Heart left ventricle (tissue), 16 donors: ENCODE data around the gene CCDC192. TPM values are rescaled to one million over a fixed set of nuclear protein-coding genes. Genes with fewer than 3 reads are reported as not detected.

Source experiments
- ATAC-seq, 4 donors: fragments of 200-7000 bp; cut with Tn5 transposase; one replicate each; pipeline ENCODE4 v1.9.1; 2020 to 2022; ENCODE audit warnings: moderate library complexity in 4 of 4, mild to moderate bottlenecking in 3 of 4, moderate number of reproducible peaks in 1 of 4
- DNase-seq, 5 donors: peaks; one replicate each; pipeline ENCODE4 v3.0.0-alpha.2; 2020
- H3K27ac ChIP-seq, 12 donors: fragments of 200-600 bp; sonication (generic) in 4 of 12; one replicate each; pipeline versions ENCODE4 v1.5.0 to v1.8.0; 2016 to 2022; ENCODE audit warnings: mild to moderate bottlenecking in 2 of 12
- H3K27me3 ChIP-seq, 9 donors: fragments of 200-600 bp; sonication (generic) in 2 of 9; one replicate each; pipeline versions ENCODE4 v1.5.1 to v1.8.0; 2016 to 2022; ENCODE audit warnings: mild to moderate bottlenecking in 3 of 9
- H3K36me3 ChIP-seq, 9 donors: fragments of 200-600 bp; sonication (generic) in 2 of 9; one replicate each; pipeline versions ENCODE4 v1.5.0 to v1.8.0; 2018 to 2022; ENCODE audit warnings: mild to moderate bottlenecking in 2 of 9
- H3K4me1 ChIP-seq, 12 donors: fragments of 200-600 bp; sonication (generic) in 4 of 12; one replicate each; pipeline versions ENCODE4 v1.5.0 to v1.8.0; 2016 to 2022; ENCODE audit warnings: mild to moderate bottlenecking in 3 of 12
- H3K4me3 ChIP-seq, 12 donors: fragments of 200-600 bp; sonication (generic) in 4 of 12; one replicate each; pipeline versions ENCODE4 v1.5.0 to v1.8.0; 2017 to 2022; ENCODE audit warnings: mild to moderate bottlenecking in 9 of 12, moderate library complexity in 4 of 12
- H3K9me3 ChIP-seq, 12 donors: fragments of 200-600 bp; sonication (generic) in 4 of 12; one replicate each; pipeline versions ENCODE4 v1.5.0 to v1.8.0; 2016 to 2022; ENCODE audit warnings: mild to moderate bottlenecking in 1 of 12
- CTCF ChIP-seq, 12 donors: fragments of 200-600 bp; sonication (generic) in 4 of 12; IDR thresholded peaks; one replicate each; pipeline versions ENCODE4 v1.5.0 to v1.8.0; 2018 to 2022; ENCODE audit warnings: antibody characterized with exemption in 12 of 12, mild to moderate bottlenecking in 5 of 12
- POLR2A ChIP-seq, 2 donors: fragments of 450-650 bp; IDR thresholded peaks; one replicate each; pipeline ENCODE4 v1.6.1; 2017; ENCODE audit warnings: antibody characterized with exemption in 2 of 2, mild to moderate bottlenecking in 2 of 2, moderate library complexity in 2 of 2
- WGBS, 4 donors: extraction: QIAGEN DNeasy Blood & Tissue Kit in 2 of 4; methylation state at CpG; one replicate each; pipeline versions ENCODE4 v1.1.5 to v1.1.7; 2013 to 2018; 5-methylcytosine and 5-hydroxymethylcytosine counted together
- intact Hi-C, 10 donors: fragments of 100-400 bp; cut with DNase I; formaldehyde crosslinking; loops; one replicate each; pipeline versions ENCODE4 v1.11.1 to v1.14.2; 2022
- polyA plus RNA-seq, 2 donors: library from polyadenylated mRNA; stranded (reverse); fragments of 200-250 nt; gene quantifications; one replicate each; pipeline ENCODE4 v1.2.3, GENCODE V29; 2013
- total RNA-seq, 9 donors: library from RNA; depleted of rRNA in 2 of 9; stranded (reverse); fragments of >200 nt in 2 of 9; fragmentation: NEBNext Ultra II Directional in 3 of 9; extraction: Animal tissue kit (Norgen Biotek cat#: 25700) in 3 of 9; gene quantifications; one replicate each; pipeline versions ENCODE4 v1.1.0 to v1.2.4, GENCODE V29; 2016 to 2023
- donor health status: ischemic (EF 13 %, LVEDD 7.1; RV severe dilation, severe dysfunction).
- donor health status: healthy with polysubstance abuse.
- donor health status: DM: no; HTN: yes; CAD: no.
- donor health status: DM: no; HTN: no; CAD: no.
- donor health status: ischemic (EF 25% LVEDD 6.9; RV normal size, moderate dysfunction).
- donor health status: ischemic (EF 25% LVEDD 5.7; RV mildly dilated, moderate dysfunction).
- donor health status: healthy.
- donor health status: DM: yes; HTN: yes; CAD: no.
- donor health status: ischemic (EF 35%, LVEDD 5.7; RV mildly dilated, moderate dysfunction).
- donor health status: nonischemic (EF 11% LVEDD 7.7; RV severe dilation, severe dysfunction).
- donor health status: DM: yes; HTN: yes; CAD: no.
- donor health status: PGD.
- donor health status: ischemic (EF 29% LVEDD 5.4; RV normal size, mild dysfunction).
- donor health status: nonischemic (EF 23%, LVEDD 6.1; RV moderate dilation, normal function).

Gene CCDC192
- total and polyA plus RNA-seq, 11 donors, result 0.07 to 1.3 (median 0.42) TPM; not detected in 8

- intact Hi-C loops, result no loop called here
- ATAC-seq (no peak), DNase-seq (no peak)
- TF ChIP-seq CTCF (IDR thresholded peaks at IDR 0.05) (no peak), POLR2A (IDR thresholded peaks at IDR 0.05) (no peak)
- Histone ChIP-seq H3K9me3 (no peaks in the 10 kb centered on the region), H3K36me3 (no peaks in the 10 kb centered on the region), H3K27me3 (no peaks in the 10 kb centered on the region), H3K27ac (no peak overlapping the region), H3K4me1 (peaks cover 0 to 16% (median 0%) of the 10 kb centered on the region in 12 donors), H3K4me3 (no peak overlapping the region)
- WGBS, 4 donors, result 75 to 82% (median 79%) methylated on average over 5 of the region's 5 CpGs
Measured at GRCh38 chr5:127699416-127699815, 3.8 kb upstream of the CCDC192 start.

- WGBS, 4 donors, result 68 to 81% (median 73%) methylated on average over 6 of the region's 6 CpGs
- no peak for TF ChIP-seq POLR2A (IDR thresholded peaks at IDR 0.05)
- no peak for TF ChIP-seq CTCF (IDR thresholded peaks at IDR 0.05)
- H3K36me3 ChIP-seq, result no peaks in the 10 kb centered on the region
- H3K27ac ChIP-seq, result no peak overlapping the region
- no peak for DNase-seq
- no peaks in the 10 kb centered on the region for H3K9me3 ChIP-seq
- no peak overlapping the region for H3K4me3 ChIP-seq
- peaks cover 0 to 25% (median 6%) of the 10 kb centered on the region in 12 donors for H3K4me1 ChIP-seq
- intact Hi-C loops, result loop anchor here in 1 of 10 donors (10.0 kb wide), 1 partner anchor 136 kb away; no protein-coding TSS in a partner anchor
- no peaks in the 10 kb centered on the region for H3K27me3 ChIP-seq
- ATAC-seq, result no peak
Measured at GRCh38 chr5:127700237-127700766, 2.9 kb upstream of the CCDC192 start.

GRCh38 chr5:127702434-127702833 is 757 bp upstream of the CCDC192 start:
- WGBS, 4 donors, result 66 to 81% (median 74%) methylated on average over 2 of the region's 2 CpGs
- ATAC-seq, result peak in 2 of 4 donors; percentile 6 to 47
- H3K4me1 ChIP-seq, result peaks cover 0 to 42% (median 13%) of the 10 kb centered on the region in 12 donors
- peak overlapping the region in 3 of 12 donors; percentile 26 to 54 (median 30) for H3K27ac ChIP-seq
- no peaks in the 10 kb centered on the region for H3K27me3 ChIP-seq
- no peaks in the 10 kb centered on the region for H3K9me3 ChIP-seq
- intact Hi-C loops, result loop anchor here in 1 of 10 donors (10.0 kb wide), 1 partner anchor 138 kb away; no protein-coding TSS in a partner anchor
- no peaks in the 10 kb centered on the region for H3K36me3 ChIP-seq
- no peak for DNase-seq
- TF ChIP-seq CTCF (IDR thresholded peaks at IDR 0.05), result no peak
- no peak for TF ChIP-seq POLR2A (IDR thresholded peaks at IDR 0.05)
- peak overlapping the region in 6 of 12 donors; percentile 15 to 51 (median 32) for H3K4me3 ChIP-seq

- no peak for DNase-seq
- peak in 2 of 4 donors; percentile 40 to 53 for ATAC-seq
- no peak overlapping the region for H3K4me3 ChIP-seq
- intact Hi-C loops, result loop anchor here in 1 of 10 donors (10.0 kb wide), 1 partner anchor 141 kb away; no protein-coding TSS in a partner anchor
- peaks cover 0 to 49% (median 13%) of the 10 kb centered on the region in 12 donors for H3K4me1 ChIP-seq
- 46 to 61% (median 49%) methylated on average over 4 of the region's 4 CpGs for WGBS, 4 donors
- H3K9me3 ChIP-seq, result no peaks in the 10 kb centered on the region
- H3K27me3 ChIP-seq, result no peaks in the 10 kb centered on the region
- no peak for TF ChIP-seq CTCF (IDR thresholded peaks at IDR 0.05)
- no peak for TF ChIP-seq POLR2A (IDR thresholded peaks at IDR 0.05)
- H3K27ac ChIP-seq, result peak overlapping the region in 8 of 12 donors; percentile 3 to 42 (median 18)
- H3K36me3 ChIP-seq, result no peaks in the 10 kb centered on the region
Measured at GRCh38 chr5:127705120-127705892, 2.1 kb downstream of the CCDC192 start.
